GM19467 (cell line): ENCODE measurements around the gene EGLN1.

ENCODE experiments used
- ATAC-seq: cut with Tn5 transposase; IDR thresholded peaks from one replicate; pipeline ENCODE4 v1.9.1; 2021; ENCODE audit warnings: mild to moderate bottlenecking, moderate library complexity; ENCODE audit not compliant: unreplicated experiment

EGLN1 gene

DNA sequence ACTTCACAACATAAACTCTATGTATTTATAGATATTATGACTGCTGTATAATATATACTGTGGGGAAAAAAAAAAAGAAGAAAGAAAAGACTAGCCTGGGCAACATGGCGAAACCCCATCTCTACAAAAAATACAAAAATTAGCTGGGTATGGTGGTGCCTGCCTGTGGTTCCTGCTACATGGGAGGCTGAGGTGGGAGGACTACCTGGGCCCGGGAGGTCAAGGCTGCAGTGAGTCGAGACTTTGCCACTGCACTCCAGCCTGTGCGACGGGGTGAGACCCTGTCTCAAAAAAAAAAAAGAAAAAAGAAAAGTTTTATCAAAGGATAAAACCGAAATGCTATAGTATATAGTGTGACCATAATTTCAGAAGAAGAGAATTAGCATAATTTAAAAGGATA lies 87.1 kb downstream of the EGLN1 start:
- ATAC-seq, result no peak

DNA sequence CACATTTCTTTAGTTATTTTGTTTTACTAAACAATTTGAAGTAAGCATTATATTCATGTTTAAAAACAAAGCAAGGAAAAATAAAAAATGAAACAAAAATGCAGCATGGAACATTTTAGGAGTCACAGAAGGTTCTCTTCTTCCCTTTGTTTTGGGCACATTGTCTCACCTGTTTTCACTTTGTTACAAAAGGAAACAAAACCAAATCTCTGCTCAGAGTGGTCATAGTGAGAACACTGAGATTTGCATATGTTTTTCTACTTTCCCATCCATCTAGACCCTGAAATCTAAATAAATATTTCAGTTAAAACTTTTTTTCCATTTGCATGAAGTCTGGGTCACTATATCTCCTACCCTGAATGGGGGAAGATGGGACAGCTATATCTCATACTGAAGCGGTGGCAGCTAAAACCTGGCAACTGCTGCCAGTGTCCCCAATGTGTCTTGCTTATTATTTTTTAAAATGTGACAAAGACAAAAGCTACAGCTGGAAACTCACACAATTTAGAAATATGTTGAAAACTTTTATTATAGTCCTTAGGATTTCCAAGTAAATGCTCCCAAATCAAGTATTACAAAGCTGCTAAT lies 87.9 kb downstream of the EGLN1 start:
- ATAC-seq, result no peak

DNA sequence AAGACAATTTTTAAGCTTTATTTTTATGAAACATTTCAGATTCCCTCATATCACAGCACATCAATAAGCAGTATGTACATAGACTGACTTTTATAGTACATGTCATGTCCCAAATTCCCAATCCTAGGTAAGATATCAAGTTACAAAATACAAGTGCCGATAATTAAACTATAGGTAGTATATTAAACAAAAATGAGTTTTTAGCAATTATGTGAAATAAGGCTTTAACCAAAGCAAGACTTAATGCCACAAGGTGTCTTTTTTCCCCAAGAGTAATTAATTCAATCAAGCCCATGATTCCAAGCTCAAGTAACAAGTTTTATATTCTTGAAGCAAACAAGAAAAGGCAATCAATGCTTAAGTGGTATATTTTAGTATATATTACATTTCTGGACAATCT lies 89.3 kb downstream of the EGLN1 start:
- ATAC-seq, result no peak

DNA sequence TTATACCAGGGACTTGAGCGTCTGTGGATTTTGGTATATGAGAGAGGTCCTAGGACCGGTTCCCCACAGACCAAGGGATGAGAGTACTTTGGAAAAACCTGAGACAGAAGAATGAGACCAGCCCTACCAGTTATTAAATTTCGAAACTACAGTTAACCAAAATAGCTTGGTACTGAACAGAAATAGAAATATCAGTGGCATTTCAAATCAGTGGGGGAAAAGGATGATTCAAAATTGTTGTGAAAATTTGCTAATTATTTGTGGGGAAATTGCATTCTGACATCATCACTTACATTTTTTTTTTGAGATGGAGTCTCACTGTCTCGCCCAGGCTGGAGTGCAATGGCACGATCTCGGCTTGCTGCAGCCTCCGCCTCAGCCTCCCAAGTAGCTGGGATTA lies 92.6 kb downstream of the EGLN1 start:
- ATAC-seq, result no peak

DNA sequence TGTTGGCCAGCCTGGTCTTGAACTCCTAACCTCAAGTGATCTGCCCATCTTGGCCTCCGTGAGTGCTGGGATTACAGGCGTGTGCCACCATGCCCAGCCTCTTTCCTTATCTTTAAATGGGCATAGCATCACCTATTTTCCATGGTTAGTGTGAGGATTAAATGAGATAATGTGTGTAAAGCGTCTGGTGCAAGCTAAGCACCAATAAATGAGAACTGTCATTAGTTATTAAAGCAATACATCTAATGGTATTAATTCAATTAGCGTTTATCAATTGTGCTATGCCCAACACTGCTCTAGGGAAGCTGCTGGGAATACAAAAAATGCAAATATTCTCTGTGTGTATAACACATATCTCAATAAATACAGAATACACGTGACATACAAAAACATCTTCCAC lies 94.5 kb downstream of the EGLN1 start:
- ATAC-seq, result no peak

DNA sequence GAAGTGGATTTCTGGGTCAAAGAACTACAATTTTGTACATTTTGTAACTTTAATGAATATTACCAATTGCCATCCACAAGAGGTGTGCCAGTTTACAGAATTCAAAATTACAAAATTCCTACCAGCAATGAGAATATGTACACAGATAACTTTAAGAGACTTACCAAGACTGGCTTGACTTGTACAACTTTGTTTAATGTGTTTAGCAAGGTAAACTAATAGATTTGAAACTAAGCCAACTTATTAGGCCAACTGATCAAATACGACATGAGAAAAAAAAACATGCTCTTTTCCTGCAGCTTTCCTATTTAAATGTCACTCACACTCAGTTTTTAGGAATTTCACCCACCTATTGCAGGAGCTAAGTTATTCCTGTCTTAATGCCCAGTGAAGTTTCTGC lies 95.8 kb downstream of the EGLN1 start:
- no peak for ATAC-seq

DNA sequence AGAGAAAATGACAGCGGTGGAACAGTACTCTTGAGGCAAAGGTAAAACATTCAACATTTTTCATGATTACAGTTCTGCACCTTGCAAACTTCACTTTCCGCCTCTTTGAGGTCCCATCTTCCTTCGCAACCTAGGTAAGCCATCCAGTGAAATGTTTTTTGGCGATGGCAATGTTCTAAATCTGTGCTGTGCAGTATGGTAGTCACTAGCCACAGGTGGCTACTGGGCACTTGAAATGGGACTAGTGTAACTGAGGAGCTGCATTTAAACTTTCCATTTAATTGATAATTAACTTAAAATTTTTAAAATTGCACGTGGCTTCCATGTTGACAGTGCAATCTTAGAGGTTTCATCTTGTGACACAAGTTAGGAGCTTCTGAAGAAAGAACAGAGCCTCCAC lies 97.4 kb downstream of the EGLN1 start:
- ATAC-seq, result no peak

DNA sequence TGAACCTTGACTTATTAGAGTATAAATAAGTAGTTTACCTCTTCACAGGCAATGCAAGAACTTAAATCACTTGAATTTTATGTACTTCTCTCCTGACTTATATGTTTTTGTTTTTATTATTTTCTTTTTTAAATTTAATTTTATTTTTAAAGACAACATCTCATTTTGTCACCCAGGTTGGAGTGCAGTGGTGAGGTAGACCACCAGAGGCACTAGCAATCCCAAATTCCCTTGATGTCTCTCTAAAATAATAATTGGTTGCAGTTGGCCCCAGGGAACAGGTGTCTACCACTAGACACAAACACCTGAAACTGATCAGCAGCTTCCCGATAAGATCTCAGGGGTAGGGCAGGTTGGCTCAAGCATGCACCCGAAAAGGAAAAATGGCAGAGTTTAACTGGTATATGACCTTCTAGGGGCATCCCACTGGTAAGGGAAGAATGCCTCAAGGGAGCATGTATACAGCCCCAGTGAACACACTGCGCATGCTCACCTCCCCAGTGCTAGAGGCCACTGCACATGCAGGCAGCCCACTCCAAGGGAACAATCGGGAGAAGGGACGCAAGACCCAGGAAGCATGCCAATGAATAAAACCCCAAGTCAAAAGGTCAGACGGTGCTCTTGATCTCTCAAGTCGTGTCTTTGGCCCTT lies 99.1 kb downstream of the EGLN1 start:
- no peak for ATAC-seq

DNA sequence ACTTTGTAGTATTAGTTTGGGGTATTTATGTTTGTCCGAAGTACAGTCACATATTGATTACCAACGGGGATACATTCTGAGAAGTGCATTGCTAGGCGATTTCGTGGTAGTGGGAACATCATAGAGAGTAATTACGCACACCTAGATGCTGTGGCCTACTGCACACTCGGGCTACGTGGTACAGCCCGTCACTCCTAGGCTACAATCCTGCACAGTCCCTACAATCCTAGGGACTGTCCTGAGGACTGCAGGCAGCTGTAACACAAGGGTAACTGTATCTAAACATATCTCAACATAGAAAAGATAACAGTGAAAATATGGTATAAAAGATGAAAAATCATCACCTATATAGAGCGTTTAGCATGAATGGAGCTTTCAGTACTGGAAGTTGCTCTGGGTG lies 103.0 kb downstream of the EGLN1 start:
- ATAC-seq, result no peak

DNA sequence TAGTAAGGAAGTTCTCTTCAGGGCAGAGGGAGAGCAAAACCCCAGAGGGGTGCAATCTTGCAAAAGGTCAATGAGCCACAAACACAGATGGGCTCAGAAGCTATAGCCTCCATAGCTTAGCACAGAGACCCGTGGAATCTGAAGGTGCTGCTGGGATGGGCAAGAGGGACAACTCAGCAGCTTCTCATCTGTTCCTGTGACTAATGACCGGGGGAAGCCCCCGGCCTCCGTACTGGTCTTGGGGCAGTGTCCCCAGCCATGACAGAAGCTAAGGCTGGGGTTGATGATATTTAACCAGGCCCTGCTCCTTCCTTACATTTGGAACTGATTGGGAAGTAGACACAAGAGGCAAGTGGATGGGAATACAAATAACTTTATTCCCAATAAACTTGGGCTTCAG lies 103.5 kb downstream of the EGLN1 start:
- ATAC-seq, result no peak

DNA sequence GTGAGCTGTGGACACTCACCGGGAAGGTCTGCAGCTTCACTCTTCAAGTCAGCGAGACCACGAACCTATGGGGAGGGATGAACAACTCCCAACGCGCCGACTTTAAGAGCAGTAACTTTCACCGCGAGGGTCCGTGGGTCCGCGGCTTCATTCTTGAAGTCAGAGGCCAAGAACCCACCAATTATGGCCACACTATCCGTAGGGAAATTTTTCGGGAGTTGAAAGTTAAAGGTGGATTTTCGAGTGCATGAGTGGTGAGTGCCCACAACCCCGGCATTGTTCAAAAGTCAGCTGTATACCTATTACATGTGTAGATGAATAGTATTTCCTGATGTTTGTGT lies 104.1 kb downstream of the EGLN1 start:
- no peak for ATAC-seq

DNA sequence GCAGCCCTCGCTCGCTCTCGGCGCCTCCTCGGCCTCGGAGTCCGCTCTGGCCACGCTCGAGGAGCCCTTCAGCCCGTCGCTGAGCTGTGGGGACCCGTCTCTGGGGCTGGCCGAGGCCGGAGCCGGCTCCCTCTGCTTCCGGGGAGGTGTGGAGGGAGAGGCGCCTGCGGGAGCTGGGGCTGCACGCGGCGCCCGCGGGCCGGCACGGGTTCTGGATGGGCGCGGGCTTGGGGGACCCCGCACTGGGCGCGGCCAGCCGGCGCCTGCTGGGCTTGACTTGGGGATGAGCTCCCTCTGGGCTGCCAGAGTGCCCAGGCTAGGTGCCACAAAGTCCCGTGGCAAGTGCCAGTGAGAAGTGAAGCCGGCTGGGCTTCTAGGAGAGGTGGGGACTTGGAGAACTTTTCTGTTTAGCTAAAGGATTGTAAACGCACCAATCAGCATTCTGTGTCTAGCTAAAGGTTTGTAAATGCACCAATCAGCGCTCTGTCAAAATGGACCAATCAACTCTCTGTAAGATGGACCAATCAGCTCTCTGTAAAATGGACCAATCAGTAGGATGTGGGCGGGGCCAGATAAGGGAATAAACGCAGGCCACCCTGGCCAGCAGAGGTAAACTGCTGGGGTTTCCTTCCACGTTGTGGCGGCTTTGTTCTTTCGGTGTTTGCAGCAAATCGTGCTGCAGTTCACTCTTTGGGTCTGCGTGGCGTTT lies 104.6 kb downstream of the EGLN1 start:
- no peak for ATAC-seq

DNA sequence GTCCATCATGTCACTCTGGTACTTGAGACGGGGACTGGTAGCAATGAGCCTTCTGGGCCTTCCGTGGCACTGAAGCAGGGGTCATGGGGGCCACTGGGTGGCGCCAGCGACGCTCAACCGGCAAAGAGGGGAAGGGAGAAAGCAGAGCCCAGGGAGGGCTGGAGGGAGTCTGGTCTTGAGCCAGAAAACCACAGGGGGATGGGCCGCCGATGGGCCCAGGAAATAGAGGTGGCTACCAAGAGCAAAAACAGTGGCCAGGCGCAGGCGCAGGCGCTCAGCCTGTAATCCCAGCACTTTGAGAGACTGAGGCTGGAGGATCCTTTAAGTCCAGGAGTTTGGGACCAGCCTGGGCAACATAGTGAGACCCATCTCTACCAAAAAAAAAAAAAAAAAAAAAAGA lies 106.2 kb downstream of the EGLN1 start:
- ATAC-seq, result no peak
